Liver (tissue), 9 donors: Measurements from ENCODE around the gene DHRS12. TPM values are rescaled to one million over a fixed set of nuclear protein-coding genes. Genes with fewer than 3 reads are reported as not detected.

Experiments
- DNase-seq: peaks from one replicate; pipeline ENCODE4 v3.0.0-alpha.2; 2017; ENCODE audit warnings: low spot score
- H3K27ac ChIP-seq, 2 donors: one replicate each; pipeline ENCODE4 v1.7.0; 2013; ENCODE audit warnings: inconsistent platforms in 2 of 2, low read length in 2 of 2, control low read depth in 1 of 2, low read depth in 1 of 2, mild to moderate bottlenecking in 1 of 2
- H3K27me3 ChIP-seq, 4 donors: one replicate each; pipeline versions ENCODE4 v1.6.1 to v1.7.0; 2013; ENCODE audit warnings: low read length in 3 of 4, inconsistent platforms in 1 of 4, mild to moderate bottlenecking in 1 of 4, moderate library complexity in 1 of 4; ENCODE audit not compliant: control insufficient read depth in 4 of 4, insufficient read depth in 4 of 4
- H3K36me3 ChIP-seq, 4 donors: one replicate each; pipeline versions ENCODE4 v1.6.1 to v1.7.0; 2013; ENCODE audit warnings: low read length in 3 of 4, mild to moderate bottlenecking in 3 of 4, low read depth in 1 of 4, moderate library complexity in 1 of 4; ENCODE audit not compliant: control insufficient read depth in 4 of 4, insufficient read depth in 3 of 4
- H3K4me1 ChIP-seq, 4 donors: one replicate each; pipeline versions ENCODE4 v1.6.1 to v1.7.0; 2013; ENCODE audit warnings: low read length in 3 of 4, mild to moderate bottlenecking in 3 of 4, moderate library complexity in 1 of 4; ENCODE audit not compliant: control insufficient read depth in 4 of 4, insufficient read depth in 4 of 4
- H3K4me3 ChIP-seq, 3 donors: one replicate each; pipeline versions ENCODE4 v1.6.1 to v1.7.0; 2013; ENCODE audit warnings: low read length in 3 of 3, control low read depth in 1 of 3, low read depth in 1 of 3, mild to moderate bottlenecking in 1 of 3
- H3K9ac ChIP-seq, 2 donors: one replicate each; pipeline ENCODE4 v1.7.0; 2013; ENCODE audit warnings: low read length in 2 of 2, mild to moderate bottlenecking in 2 of 2, moderate library complexity in 2 of 2, control low read depth in 1 of 2, low read depth in 1 of 2
- H3K9me3 ChIP-seq, 4 donors: one replicate each; pipeline versions ENCODE4 v1.6.1 to v1.7.0; 2013; ENCODE audit warnings: low read length in 3 of 4; ENCODE audit not compliant: control insufficient read depth in 4 of 4
- EGR1 ChIP-seq, 2 donors: IDR thresholded peaks; 2 replicates each; pipeline ENCODE4 v1.6.1; 2016 to 2018; ENCODE audit warnings: antibody characterized with exemption in 2 of 2, low read depth in 2 of 2
- FOXA1 ChIP-seq: IDR thresholded peaks from 2 replicates; pipeline ENCODE4 v1.6.1; 2016; ENCODE audit warnings: antibody characterized with exemption
- FOXA2 ChIP-seq: IDR thresholded peaks from 2 replicates; pipeline ENCODE4 v1.6.1; 2016; ENCODE audit warnings: antibody characterized with exemption
- HNF4A ChIP-seq, 2 donors: conservative IDR thresholded peaks; 2 replicates each; pipeline ENCODE4 v1.6.1; 2016; ENCODE audit warnings: antibody characterized with exemption in 2 of 2, mild to moderate bottlenecking in 2 of 2
- HNF4G ChIP-seq: IDR thresholded peaks from 2 replicates; pipeline ENCODE4 v1.6.1; 2016; ENCODE audit warnings: antibody characterized with exemption
- JUND ChIP-seq, 2 donors: IDR thresholded peaks; 2 replicates each; pipeline ENCODE4 v1.6.1; 2016; ENCODE audit warnings: antibody characterized with exemption in 2 of 2
- NR2F2 ChIP-seq: IDR thresholded peaks from 2 replicates; pipeline ENCODE4 v1.6.1; 2016; ENCODE audit warnings: antibody characterized with exemption
- RAD21 ChIP-seq, 2 donors: IDR thresholded peaks; 2 replicates each; pipeline ENCODE4 v1.6.1; 2016; ENCODE audit warnings: antibody characterized with exemption in 2 of 2, mild to moderate bottlenecking in 2 of 2
- RXRA ChIP-seq, 2 donors: IDR thresholded peaks; 2 replicates each; pipeline ENCODE4 v1.6.1; 2017 to 2018; ENCODE audit warnings: antibody characterized with exemption in 2 of 2, mild to moderate bottlenecking in 1 of 2
- SP1 ChIP-seq: IDR thresholded peaks from 2 replicates; pipeline ENCODE4 v1.6.1; 2018; ENCODE audit warnings: antibody characterized with exemption, mild to moderate bottlenecking
- TAF1 ChIP-seq: conservative IDR thresholded peaks from 2 replicates; pipeline ENCODE4 v1.6.1; 2016; ENCODE audit warnings: antibody characterized with exemption, mild to moderate bottlenecking
- YY1 ChIP-seq: IDR thresholded peaks from 2 replicates; pipeline ENCODE4 v1.6.1; 2016; ENCODE audit warnings: antibody characterized with exemption, mild to moderate bottlenecking
- WGBS: extraction: QIAGEN DNeasy Blood & Tissue Kit; methylation state at CpG from one replicate; pipeline ENCODE4 v1.1.7; 2013; 5-methylcytosine and 5-hydroxymethylcytosine counted together
- polyA plus RNA-seq, 2 donors: library from polyadenylated mRNA; stranded (reverse) in 1 of 2; unstranded in 1 of 2; fragments of 200-250 nt in 1 of 2; fragments of >200 nt in 1 of 2; fragmentation: Nextera tagmentation in 1 of 2; extraction: Ambion mirVana in 1 of 2; gene quantifications; one replicate each; pipeline versions ENCODE4 v1.2.1 to v1.2.3, GENCODE V29; 2013 to 2015
- total RNA-seq, 2 donors: library from RNA; depleted of rRNA; stranded (reverse); fragments of >200 nt; gene quantifications; one replicate each; pipeline ENCODE4 v1.2.3, GENCODE V29; 2014
- TF ChIP-seq, protein P1 (sequence below): IDR thresholded peaks from 2 replicates; pipeline ENCODE4 v1.6.1; 2016; ENCODE audit warnings: antibody characterized with exemption
- TF ChIP-seq, protein P2 (sequence below): fragments of 150-350 bp; IDR thresholded peaks from 2 replicates; pipeline ENCODE4 v1.5.1; 2017; ENCODE audit warnings: improper control_type of control experiment, low read depth, low read length; ENCODE audit not compliant: missing input control
- TF ChIP-seq, protein P3 (sequence below): IDR thresholded peaks from 2 replicates; pipeline ENCODE4 v1.6.1; 2016; ENCODE audit warnings: antibody characterized with exemption
- TF ChIP-seq, protein P4 (sequence below): IDR thresholded peaks from 2 replicates; pipeline ENCODE4 v1.6.1; 2016; ENCODE audit warnings: antibody characterized with exemption
- TF ChIP-seq, protein P5 (sequence below): IDR thresholded peaks from 2 replicates; pipeline ENCODE4 v1.6.1; 2016; ENCODE audit warnings: antibody characterized with exemption, mild to moderate bottlenecking
- donor health status: healthy.
- donor health status: healthy.
- donor health status: healthy.
- donor health status: healthy.
- donor health status: healthy.

Gene DHRS12
- total and polyA plus RNA-seq, 4 donors, result 6.5 to 15.5 (median 9.3) TPM

DNA sequence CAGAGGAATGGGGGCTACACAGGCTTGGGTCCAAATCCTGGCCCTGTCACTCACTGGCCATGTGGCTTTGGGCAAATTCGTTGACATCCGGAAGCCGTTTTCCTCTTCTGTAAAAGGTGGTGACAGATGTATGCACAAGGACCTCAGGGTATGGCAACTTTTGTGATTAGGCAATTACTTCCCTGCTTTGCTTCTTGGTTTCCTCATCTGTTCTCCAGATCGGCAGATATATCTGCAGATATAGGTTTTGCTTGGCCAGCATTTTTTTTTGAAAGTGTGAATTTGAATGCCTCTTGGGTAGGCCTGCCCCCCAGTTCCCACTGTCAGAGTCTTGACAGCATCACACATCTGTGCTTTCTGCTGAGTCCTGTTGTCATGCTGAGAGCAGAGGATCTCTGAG, 23.3 kb upstream of the DHRS12 start:
- Histone ChIP-seq H3K4me3 (no peak overlapping the region), H3K9ac (no peak overlapping the region), H3K27me3 (no peaks in the 10 kb centered on the region), H3K4me1 (no peaks in the 10 kb centered on the region), H3K9me3 (no peaks in the 10 kb centered on the region), H3K36me3 (no peaks in the 10 kb centered on the region), H3K27ac (no peak overlapping the region)
- 85% methylated on average over 4 of the region's 4 CpGs for WGBS
- TF ChIP-seq HNF4G, result no peak
- TF ChIP-seq, protein P1, sequence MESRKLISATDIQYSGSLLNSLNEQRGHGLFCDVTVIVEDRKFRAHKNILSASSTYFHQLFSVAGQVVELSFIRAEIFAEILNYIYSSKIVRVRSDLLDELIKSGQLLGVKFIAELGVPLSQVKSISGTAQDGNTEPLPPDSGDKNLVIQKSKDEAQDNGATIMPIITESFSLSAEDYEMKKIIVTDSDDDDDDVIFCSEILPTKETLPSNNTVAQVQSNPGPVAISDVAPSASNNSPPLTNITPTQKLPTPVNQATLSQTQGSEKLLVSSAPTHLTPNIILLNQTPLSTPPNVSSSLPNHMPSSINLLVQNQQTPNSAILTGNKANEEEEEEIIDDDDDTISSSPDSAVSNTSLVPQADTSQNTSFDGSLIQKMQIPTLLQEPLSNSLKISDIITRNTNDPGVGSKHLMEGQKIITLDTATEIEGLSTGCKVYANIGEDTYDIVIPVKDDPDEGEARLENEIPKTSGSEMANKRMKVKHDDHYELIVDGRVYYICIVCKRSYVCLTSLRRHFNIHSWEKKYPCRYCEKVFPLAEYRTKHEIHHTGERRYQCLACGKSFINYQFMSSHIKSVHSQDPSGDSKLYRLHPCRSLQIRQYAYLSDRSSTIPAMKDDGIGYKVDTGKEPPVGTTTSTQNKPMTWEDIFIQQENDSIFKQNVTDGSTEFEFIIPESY, result no peak
- TF ChIP-seq EGR1 (IDR thresholded peaks at IDR 0.05; ENCODE audit: low read depth in 2 of 2), result no peak
- TF ChIP-seq FOXA2, result no peak
- TF ChIP-seq, protein P2, sequence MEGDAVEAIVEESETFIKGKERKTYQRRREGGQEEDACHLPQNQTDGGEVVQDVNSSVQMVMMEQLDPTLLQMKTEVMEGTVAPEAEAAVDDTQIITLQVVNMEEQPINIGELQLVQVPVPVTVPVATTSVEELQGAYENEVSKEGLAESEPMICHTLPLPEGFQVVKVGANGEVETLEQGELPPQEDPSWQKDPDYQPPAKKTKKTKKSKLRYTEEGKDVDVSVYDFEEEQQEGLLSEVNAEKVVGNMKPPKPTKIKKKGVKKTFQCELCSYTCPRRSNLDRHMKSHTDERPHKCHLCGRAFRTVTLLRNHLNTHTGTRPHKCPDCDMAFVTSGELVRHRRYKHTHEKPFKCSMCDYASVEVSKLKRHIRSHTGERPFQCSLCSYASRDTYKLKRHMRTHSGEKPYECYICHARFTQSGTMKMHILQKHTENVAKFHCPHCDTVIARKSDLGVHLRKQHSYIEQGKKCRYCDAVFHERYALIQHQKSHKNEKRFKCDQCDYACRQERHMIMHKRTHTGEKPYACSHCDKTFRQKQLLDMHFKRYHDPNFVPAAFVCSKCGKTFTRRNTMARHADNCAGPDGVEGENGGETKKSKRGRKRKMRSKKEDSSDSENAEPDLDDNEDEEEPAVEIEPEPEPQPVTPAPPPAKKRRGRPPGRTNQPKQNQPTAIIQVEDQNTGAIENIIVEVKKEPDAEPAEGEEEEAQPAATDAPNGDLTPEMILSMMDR, result no peak
- TF ChIP-seq, protein P3, sequence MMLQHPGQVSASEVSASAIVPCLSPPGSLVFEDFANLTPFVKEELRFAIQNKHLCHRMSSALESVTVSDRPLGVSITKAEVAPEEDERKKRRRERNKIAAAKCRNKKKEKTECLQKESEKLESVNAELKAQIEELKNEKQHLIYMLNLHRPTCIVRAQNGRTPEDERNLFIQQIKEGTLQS, result no peak
- TF ChIP-seq HNF4A (conservative IDR thresholded peaks at IDR 0.05), result no peak
- no peak for TF ChIP-seq TAF1
- TF ChIP-seq RAD21 (IDR thresholded peaks at IDR 0.05), result no peak
- no peak for TF ChIP-seq SP1
- TF ChIP-seq, protein P4, sequence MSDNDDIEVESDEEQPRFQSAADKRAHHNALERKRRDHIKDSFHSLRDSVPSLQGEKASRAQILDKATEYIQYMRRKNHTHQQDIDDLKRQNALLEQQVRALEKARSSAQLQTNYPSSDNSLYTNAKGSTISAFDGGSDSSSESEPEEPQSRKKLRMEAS, result no peak
- no peak for TF ChIP-seq FOXA1
- TF ChIP-seq, protein P5, sequence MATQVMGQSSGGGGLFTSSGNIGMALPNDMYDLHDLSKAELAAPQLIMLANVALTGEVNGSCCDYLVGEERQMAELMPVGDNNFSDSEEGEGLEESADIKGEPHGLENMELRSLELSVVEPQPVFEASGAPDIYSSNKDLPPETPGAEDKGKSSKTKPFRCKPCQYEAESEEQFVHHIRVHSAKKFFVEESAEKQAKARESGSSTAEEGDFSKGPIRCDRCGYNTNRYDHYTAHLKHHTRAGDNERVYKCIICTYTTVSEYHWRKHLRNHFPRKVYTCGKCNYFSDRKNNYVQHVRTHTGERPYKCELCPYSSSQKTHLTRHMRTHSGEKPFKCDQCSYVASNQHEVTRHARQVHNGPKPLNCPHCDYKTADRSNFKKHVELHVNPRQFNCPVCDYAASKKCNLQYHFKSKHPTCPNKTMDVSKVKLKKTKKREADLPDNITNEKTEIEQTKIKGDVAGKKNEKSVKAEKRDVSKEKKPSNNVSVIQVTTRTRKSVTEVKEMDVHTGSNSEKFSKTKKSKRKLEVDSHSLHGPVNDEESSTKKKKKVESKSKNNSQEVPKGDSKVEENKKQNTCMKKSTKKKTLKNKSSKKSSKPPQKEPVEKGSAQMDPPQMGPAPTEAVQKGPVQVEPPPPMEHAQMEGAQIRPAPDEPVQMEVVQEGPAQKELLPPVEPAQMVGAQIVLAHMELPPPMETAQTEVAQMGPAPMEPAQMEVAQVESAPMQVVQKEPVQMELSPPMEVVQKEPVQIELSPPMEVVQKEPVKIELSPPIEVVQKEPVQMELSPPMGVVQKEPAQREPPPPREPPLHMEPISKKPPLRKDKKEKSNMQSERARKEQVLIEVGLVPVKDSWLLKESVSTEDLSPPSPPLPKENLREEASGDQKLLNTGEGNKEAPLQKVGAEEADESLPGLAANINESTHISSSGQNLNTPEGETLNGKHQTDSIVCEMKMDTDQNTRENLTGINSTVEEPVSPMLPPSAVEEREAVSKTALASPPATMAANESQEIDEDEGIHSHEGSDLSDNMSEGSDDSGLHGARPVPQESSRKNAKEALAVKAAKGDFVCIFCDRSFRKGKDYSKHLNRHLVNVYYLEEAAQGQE, result no peak
- TF ChIP-seq RXRA (IDR thresholded peaks at IDR 0.05), result no peak
- no peak for TF ChIP-seq YY1
- TF ChIP-seq JUND (IDR thresholded peaks at IDR 0.05), result no peak
- TF ChIP-seq NR2F2, result no peak
- DNase-seq, result no peak

DNA sequence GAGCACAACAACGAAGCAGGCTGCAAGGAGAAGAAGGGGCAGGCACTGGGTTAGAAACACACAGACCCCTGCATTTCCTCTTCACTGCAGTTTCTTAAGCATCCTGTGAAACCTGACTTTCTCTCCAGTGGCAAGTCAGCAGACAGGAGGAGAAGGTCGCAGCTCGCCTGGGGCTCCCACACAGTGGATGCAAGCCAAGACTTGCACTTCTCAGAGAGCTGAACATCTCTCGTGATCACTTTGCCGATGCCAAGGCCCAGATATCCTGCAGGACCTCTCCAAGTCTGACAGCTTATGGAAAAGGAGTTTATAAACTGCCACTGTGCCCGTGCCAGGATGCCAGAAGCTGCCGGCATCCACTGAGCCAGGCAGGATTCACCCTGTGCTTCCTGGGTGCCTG, 22.6 kb upstream of the DHRS12 start:
- Histone ChIP-seq H3K27me3 (no peaks in the 10 kb centered on the region), H3K4me1 (peaks cover 0 to 3% (median 0%) of the 10 kb centered on the region in 4 donors), H3K9me3 (no peaks in the 10 kb centered on the region), H3K4me3 (no peak overlapping the region), H3K36me3 (no peaks in the 10 kb centered on the region), H3K27ac (peak overlapping the region in 1 of 2 donors; percentile 58), H3K9ac (no peak overlapping the region)
- 79% methylated on average over 7 of the region's 7 CpGs for WGBS
- DNase-seq, result no peak
- TF ChIP-seq YY1 (no peak), FOXA1 (no peak), RAD21 (IDR thresholded peaks at IDR 0.05) (no peak), JUND (IDR thresholded peaks at IDR 0.05) (no peak), NR2F2 (no peak)
- TF ChIP-seq, protein P2, result no peak
